GM18505 (cell line): ENCODE measurements around the gene TXNIP.
A peak's percentile ranks its signal among the peaks of the same experiment; 100 is the strongest.
"Not testable (repeated sequence)": the region's sequence is repeated elsewhere in the genome, so short reads cannot be mapped to it uniquely, and the experiment has no call there.

Experiments
- ATAC-seq: cut with Tn5 transposase; IDR thresholded peaks from one replicate; pipeline ENCODE4 v1.9.1; 2021; ENCODE audit not compliant: unreplicated experiment
- POLR2A ChIP-seq: IDR thresholded peaks from 4 replicates; pipeline ENCODE4 v1.6.1; 2011; ENCODE audit warnings: borderline replicate concordance; ENCODE audit not compliant: insufficient read depth, insufficient read length; ENCODE audit errors: extremely low read depth

Gene TXNIP

GRCh38 chr1:145996433-145997015, at the start of gene TXNIP:
TSS of gene TXNIP (minus strand) at chr1:145996579. CDS start at chr1:145996266, 313 bp downstream.
- peak; percentile 86 for ATAC-seq
- TF ChIP-seq POLR2A = peak; percentile 98

GRCh38 chr1:146039844-146040194, 43.4 kb upstream of the TXNIP start:
- no peak for ATAC-seq
- TF ChIP-seq POLR2A = no peak

- ATAC-seq = peak; percentile 21
- peak; percentile 15 for TF ChIP-seq POLR2A
Observed at GRCh38 chr1:146036965-146037646, 40.7 kb upstream of the TXNIP start.

GRCh38 chr1:146036241-146036964, 40.0 kb upstream of the TXNIP start:
- ATAC-seq = no peak
- TF ChIP-seq POLR2A = no peak

GRCh38 chr1:146035048-146035423, 38.7 kb upstream of the TXNIP start:
- ATAC-seq = no peak
- no peak for TF ChIP-seq POLR2A

GRCh38 chr1:146032631-146033219, 36.3 kb upstream of the TXNIP start:
- no peak for ATAC-seq

GRCh38 chr1:146031476-146031875, 35.1 kb upstream of the TXNIP start:
- no peak for TF ChIP-seq POLR2A
- ATAC-seq = no peak

More at GRCh38 chr1:146032631-146033219, 36.3 kb upstream of the TXNIP start:
- TF ChIP-seq POLR2A = no peak

- TF ChIP-seq POLR2A = no peak
- no peak for ATAC-seq
Observed at GRCh38 chr1:146029117-146029516, 32.7 kb upstream of the TXNIP start.

GRCh38 chr1:146026650-146027049, 30.3 kb upstream of the TXNIP start:
- not testable (repeated sequence) for ATAC-seq

- not testable (repeated sequence) for ATAC-seq
Observed at GRCh38 chr1:146025787-146026495, 29.6 kb upstream of the TXNIP start.

- no peak for TF ChIP-seq POLR2A
- ATAC-seq = no peak
Observed at GRCh38 chr1:146022403-146023127, 26.2 kb upstream of the TXNIP start.

GRCh38 chr1:146021622-146022402, 25.4 kb upstream of the TXNIP start, which contains the start of gene HJV:
TSS of gene HJV (minus strand) at chr1:146021735. CDS start at chr1:146020231, 1,504 bp downstream.
- no peak for ATAC-seq
- TF ChIP-seq POLR2A = no peak
